ENCODE measurements around the gene TCEANC2. TPM values are rescaled to one million over a fixed set of nuclear protein-coding genes. Genes with fewer than 3 reads are reported as not detected.
"Not testable (repeated sequence)": the region's sequence is repeated elsewhere in the genome, so short reads cannot be mapped to it uniquely, and the experiment has no call there.

The TCEANC2 gene
- total RNA-seq: 1 to 10 TPM; 1.3 to 3.8 (median 2.2) TPM
- 1 to 10 TPM; 1.1 to 1.4 TPM for polyA plus RNA-seq

- DNase-seq (peak; percentile 94 to 99 (median 97)), FAIRE-seq (peak; percentile 92), ATAC-seq (peak; percentile 91 to 96 (median 94))
- peak within 1 kb of the TSS; percentile 68 to 93 (median 84) for H3K4me3 ChIP-seq
- peak within 1 kb of the TSS; percentile 91 to 98 (median 92) for H3K27ac ChIP-seq
- no peaks in the 10 kb centered on the region for H3K27me3 ChIP-seq
- TF ChIP-seq CTCF (IDR thresholded peaks at IDR 0.05): no peak
- intact Hi-C loops (cut with DNase I): no loop called here
- no peaks in the 10 kb centered on the region for H3K9me3 ChIP-seq
- no peaks in the 10 kb centered on the region for H3K36me3 ChIP-seq
- peaks cover 7 to 42% (median 8%) of the 10 kb centered on the region in 3 donors for H3K4me1 ChIP-seq
- WGBS, 2 donors: 0% methylated on average over 55 to 59 of the region's 59 CpGs
Measured at GRCh38 chr1:54052934-54053744, at the start of gene TCEANC2, which contains the start of gene TMEM59. TCEANC2 (plus strand) TSS chr1:54053608; CDS start chr1:54054423, 815 bp downstream. TMEM59 (minus strand) TSS chr1:54053204; CDS start chr1:54053188, 16 bp downstream.

- H3K27ac ChIP-seq; ATAC-seq; H3K9me3 ChIP-seq; H3K27me3 ChIP-seq; FAIRE-seq; intact Hi-C loops (cut with DNase I); DNase-seq; H3K4me3 ChIP-seq; H3K36me3 ChIP-seq; H3K4me1 ChIP-seq: not testable (repeated sequence)
- WGBS, 2 donors: 93 to 96% methylated on average over 18 to 19 of the region's 19 CpGs
Measured at GRCh38 chr1:54003750-54004480, 49.5 kb upstream of the TCEANC2 start.

GRCh38 chr1:54004481-54005049, 48.8 kb upstream of the TCEANC2 start:
- intact Hi-C loops (cut with DNase I): no loop called here
- ATAC-seq (no peak), DNase-seq (no peak), FAIRE-seq (no peak)
- TF ChIP-seq CTCF (IDR thresholded peaks at IDR 0.05): no peak
- no peaks in the 10 kb centered on the region for H3K4me1 ChIP-seq
- 95 to 97% methylated on average over 27 of the region's 27 CpGs for WGBS, 2 donors
- no peaks in the 10 kb centered on the region for H3K36me3 ChIP-seq
- no peaks in the 10 kb centered on the region for H3K27me3 ChIP-seq
- no peak overlapping the region for H3K4me3 ChIP-seq
- H3K27ac ChIP-seq: no peak overlapping the region
- no peaks in the 10 kb centered on the region for H3K9me3 ChIP-seq

- intact Hi-C loops (cut with DNase I): no loop called here
- no peak for TF ChIP-seq CTCF (IDR thresholded peaks at IDR 0.05)
- no peaks in the 10 kb centered on the region for H3K27me3 ChIP-seq
- H3K9me3 ChIP-seq: no peaks in the 10 kb centered on the region
- no peak for DNase-seq
- no peaks in the 10 kb centered on the region for H3K4me1 ChIP-seq
- 63 to 69% methylated on average over 4 of the region's 4 CpGs for WGBS, 2 donors
- no peak overlapping the region for H3K27ac ChIP-seq
- no peak for ATAC-seq
- no peak overlapping the region for H3K4me3 ChIP-seq
- H3K36me3 ChIP-seq: no peaks in the 10 kb centered on the region
- FAIRE-seq: no peak
Measured at GRCh38 chr1:54006508-54006907, 46.9 kb upstream of the TCEANC2 start.

GRCh38 chr1:54007613-54008012, 45.8 kb upstream of the TCEANC2 start:
- 72 to 84% methylated on average over 4 of the region's 4 CpGs for WGBS, 2 donors
- intact Hi-C loops (cut with DNase I): no loop called here

More at GRCh38 chr1:54007613-54008012, 45.8 kb upstream of the TCEANC2 start:
- H3K4me1 ChIP-seq: no peaks in the 10 kb centered on the region
- ATAC-seq: no peak
- DNase-seq: no peak
- no peak for TF ChIP-seq CTCF (IDR thresholded peaks at IDR 0.05)
- no peak overlapping the region for H3K27ac ChIP-seq
- FAIRE-seq: no peak
- H3K36me3 ChIP-seq: no peaks in the 10 kb centered on the region
- H3K27me3 ChIP-seq: no peaks in the 10 kb centered on the region
- H3K9me3 ChIP-seq: no peaks in the 10 kb centered on the region
- no peak overlapping the region for H3K4me3 ChIP-seq
